Mesothelial cell of epicardium (in vitro differentiated cells): Measurements from ENCODE around the gene NRAS. TPM values are rescaled to one million over a fixed set of nuclear protein-coding genes. Genes with fewer than 3 reads are reported as not detected.

ENCODE experiments used
- DNase-seq, 2 experiments: peaks; one replicate each; pipeline ENCODE4 v3.0.0; 2021; ENCODE audit warnings: low spot score in 2 of 2; ENCODE audit not compliant: unreplicated experiment in 2 of 2
- H3K27ac Mint-ChIP-seq: 2 replicates; pipeline ENCODE4 v1.8.0; 2021; ENCODE audit warnings: mixed read lengths
- H3K27me3 Mint-ChIP-seq: 2 replicates; pipeline ENCODE4 v1.8.0; 2021; ENCODE audit warnings: low read depth, mixed read lengths
- H3K36me3 Mint-ChIP-seq: 2 replicates; pipeline ENCODE4 v1.8.0; 2021; ENCODE audit warnings: mixed read lengths
- H3K4me1 Mint-ChIP-seq: 2 replicates; pipeline ENCODE4 v1.8.0; 2021; ENCODE audit warnings: mixed read lengths
- H3K4me3 Mint-ChIP-seq: 2 replicates; pipeline ENCODE4 v1.8.0; 2021; ENCODE audit warnings: mild to moderate bottlenecking, moderate library complexity, mixed read lengths
- H3K9me3 Mint-ChIP-seq: 2 replicates; pipeline ENCODE4 v1.8.0; 2021; ENCODE audit warnings: mixed read lengths
- total RNA-seq: library from RNA; stranded (reverse); gene quantifications from 3 replicates; pipeline ENCODE4 v1.2.1, GENCODE V29; 2021
- TF ChIP-seq, protein P1 (sequence below): fragments of 200-600 bp; sonication (generic); IDR thresholded peaks from one replicate; pipeline ENCODE4 v1.5.0; 2021; ENCODE audit warnings: antibody characterized with exemption; ENCODE audit not compliant: unreplicated experiment

Gene NRAS
- total RNA-seq, 1 donor from 2014 or later, result 39.8 TPM

DNA sequence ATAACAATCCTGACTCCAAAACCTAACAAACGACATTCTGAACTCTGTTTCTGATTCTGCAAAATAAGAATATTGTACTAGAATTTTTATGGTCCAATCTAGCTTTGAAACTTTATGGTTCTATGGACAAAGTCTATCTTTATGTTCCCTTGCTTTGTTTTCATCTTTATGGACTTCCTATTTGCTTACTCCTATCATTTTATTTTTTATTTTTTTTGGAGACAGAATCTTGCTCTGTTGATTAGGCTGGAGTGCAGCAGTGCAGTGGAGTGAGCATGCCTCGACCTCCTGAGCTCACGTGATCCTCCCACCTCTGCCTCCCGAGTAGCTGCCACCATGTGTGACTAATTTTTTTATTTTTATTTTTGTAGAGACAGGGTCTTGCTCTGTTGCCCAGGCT lies 3.6 kb downstream of the NRAS start:
- DNase-seq, result no peak
- no peaks in the 10 kb centered on the region for H3K27me3 Mint-ChIP-seq
- peaks cover 16% of the 10 kb centered on the region for H3K36me3 Mint-ChIP-seq
- TF ChIP-seq, protein P1, sequence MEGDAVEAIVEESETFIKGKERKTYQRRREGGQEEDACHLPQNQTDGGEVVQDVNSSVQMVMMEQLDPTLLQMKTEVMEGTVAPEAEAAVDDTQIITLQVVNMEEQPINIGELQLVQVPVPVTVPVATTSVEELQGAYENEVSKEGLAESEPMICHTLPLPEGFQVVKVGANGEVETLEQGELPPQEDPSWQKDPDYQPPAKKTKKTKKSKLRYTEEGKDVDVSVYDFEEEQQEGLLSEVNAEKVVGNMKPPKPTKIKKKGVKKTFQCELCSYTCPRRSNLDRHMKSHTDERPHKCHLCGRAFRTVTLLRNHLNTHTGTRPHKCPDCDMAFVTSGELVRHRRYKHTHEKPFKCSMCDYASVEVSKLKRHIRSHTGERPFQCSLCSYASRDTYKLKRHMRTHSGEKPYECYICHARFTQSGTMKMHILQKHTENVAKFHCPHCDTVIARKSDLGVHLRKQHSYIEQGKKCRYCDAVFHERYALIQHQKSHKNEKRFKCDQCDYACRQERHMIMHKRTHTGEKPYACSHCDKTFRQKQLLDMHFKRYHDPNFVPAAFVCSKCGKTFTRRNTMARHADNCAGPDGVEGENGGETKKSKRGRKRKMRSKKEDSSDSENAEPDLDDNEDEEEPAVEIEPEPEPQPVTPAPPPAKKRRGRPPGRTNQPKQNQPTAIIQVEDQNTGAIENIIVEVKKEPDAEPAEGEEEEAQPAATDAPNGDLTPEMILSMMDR, result no peak
- H3K9me3 Mint-ChIP-seq, result no peaks in the 10 kb centered on the region
- no peak overlapping the region for H3K4me3 Mint-ChIP-seq
- peaks cover 18% of the 10 kb centered on the region for H3K4me1 Mint-ChIP-seq
- H3K27ac Mint-ChIP-seq, result no peak overlapping the region

DNA sequence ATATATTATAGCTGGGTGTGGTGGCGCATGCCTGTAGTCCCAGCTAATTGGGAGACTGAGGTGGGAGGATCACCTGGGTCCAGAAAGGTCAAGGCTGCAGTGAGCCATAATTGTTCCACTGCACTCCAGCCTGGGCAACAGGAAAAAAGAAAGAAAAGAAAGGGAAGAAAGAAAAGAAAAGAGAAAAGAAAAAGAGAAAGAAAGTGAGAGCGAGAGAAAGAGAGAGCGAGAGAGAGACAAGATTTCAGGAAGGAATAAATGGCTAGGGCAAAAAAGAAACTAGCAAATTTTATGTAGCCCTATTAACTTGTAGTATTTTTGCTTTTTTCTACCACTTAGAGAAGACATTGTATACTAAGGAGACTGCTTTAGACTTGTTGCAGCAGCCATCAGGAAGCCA lies 6.2 kb downstream of the NRAS start:
- no peaks in the 10 kb centered on the region for H3K9me3 Mint-ChIP-seq

DNA sequence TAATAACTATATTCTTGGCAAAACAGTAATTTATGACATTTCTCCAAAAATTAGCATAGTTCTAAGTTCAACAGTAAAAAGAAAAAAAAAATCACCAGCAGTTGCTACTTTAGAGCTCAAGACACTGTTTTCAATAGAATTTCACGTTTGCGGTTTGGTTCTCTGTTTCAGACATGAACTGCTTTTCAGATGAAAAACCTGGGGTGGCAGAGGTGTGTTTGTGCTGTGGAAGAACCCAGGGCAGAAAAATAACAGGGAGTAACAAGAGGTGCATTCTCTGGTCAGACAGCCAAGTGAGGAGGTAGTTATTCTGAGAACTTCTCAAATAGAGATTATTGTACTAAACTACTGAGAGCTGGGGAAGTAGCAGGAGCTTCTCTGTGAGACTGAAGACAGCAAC lies 9.0 kb downstream of the NRAS start:
- no peaks in the 10 kb centered on the region for H3K4me1 Mint-ChIP-seq
- H3K36me3 Mint-ChIP-seq, result peaks cover 21% of the 10 kb centered on the region
- TF ChIP-seq, protein P1, result no peak
- no peak overlapping the region for H3K27ac Mint-ChIP-seq
- no peaks in the 10 kb centered on the region for H3K9me3 Mint-ChIP-seq
- DNase-seq, result no peak
- H3K27me3 Mint-ChIP-seq, result no peaks in the 10 kb centered on the region
- no peak overlapping the region for H3K4me3 Mint-ChIP-seq

More for the DNA sequence above, 6.2 kb downstream of the NRAS start:
- Mint-ChIP-seq H3K4me1 (peaks cover 5% of the 10 kb centered on the region), H3K27me3 (no peaks in the 10 kb centered on the region), H3K36me3 (peaks cover 25% of the 10 kb centered on the region), H3K4me3 (no peak overlapping the region), H3K27ac (no peak overlapping the region)
- DNase-seq, result no peak
- TF ChIP-seq, protein P1, result no peak

DNA sequence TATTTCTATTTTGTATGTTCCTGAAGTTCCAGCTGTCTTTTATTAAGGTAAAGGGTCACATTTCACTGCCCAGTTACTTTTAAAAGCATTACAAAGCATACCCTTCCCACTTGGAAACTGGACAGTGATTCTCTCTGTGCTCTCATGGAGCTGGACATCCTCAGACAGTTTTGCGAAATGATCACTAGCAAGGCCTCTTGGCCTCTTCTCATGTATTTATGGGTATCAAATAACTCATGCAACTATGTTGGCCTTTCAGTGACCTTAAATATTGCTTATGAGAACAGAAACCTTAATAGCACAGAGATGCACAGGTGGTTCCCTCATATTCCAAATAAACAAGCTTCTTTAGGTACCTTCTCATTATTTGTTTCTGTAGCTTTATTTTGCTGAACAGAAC lies 13.3 kb downstream of the NRAS start:
- no peak overlapping the region for H3K4me3 Mint-ChIP-seq
- DNase-seq, result no peak

DNA sequence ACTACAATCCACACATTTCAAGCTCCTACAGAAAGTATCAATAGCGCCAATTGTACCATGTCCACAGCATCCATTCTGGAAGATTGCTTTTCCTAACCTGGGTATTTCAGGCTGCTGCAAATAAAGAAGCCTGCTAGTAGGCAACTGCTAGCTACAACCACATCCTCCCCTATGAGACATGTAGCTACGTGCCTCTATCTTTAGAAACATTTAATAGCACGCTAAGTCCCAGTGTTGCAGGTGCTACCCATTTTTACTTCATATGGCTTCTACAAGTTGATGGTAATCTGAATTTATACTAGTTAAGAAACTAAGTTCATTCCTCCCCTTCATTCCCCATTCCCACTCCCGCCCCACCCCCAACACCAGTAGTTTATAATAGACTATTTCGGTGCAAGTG lies 13.8 kb downstream of the NRAS start:
- H3K36me3 Mint-ChIP-seq, result peaks cover 9% of the 10 kb centered on the region
- no peak overlapping the region for H3K4me3 Mint-ChIP-seq
- no peak overlapping the region for H3K27ac Mint-ChIP-seq
- TF ChIP-seq, protein P1, result no peak
- no peaks in the 10 kb centered on the region for H3K9me3 Mint-ChIP-seq
- DNase-seq, result no peak
- H3K27me3 Mint-ChIP-seq, result peaks cover 12% of the 10 kb centered on the region
- no peaks in the 10 kb centered on the region for H3K4me1 Mint-ChIP-seq

More for the DNA sequence above, 13.3 kb downstream of the NRAS start:
- Mint-ChIP-seq H3K9me3 (no peaks in the 10 kb centered on the region), H3K27ac (no peak overlapping the region), H3K4me1 (no peaks in the 10 kb centered on the region), H3K36me3 (peaks cover 10% of the 10 kb centered on the region), H3K27me3 (peaks cover 11% of the 10 kb centered on the region)
- TF ChIP-seq, protein P1, result no peak

DNA sequence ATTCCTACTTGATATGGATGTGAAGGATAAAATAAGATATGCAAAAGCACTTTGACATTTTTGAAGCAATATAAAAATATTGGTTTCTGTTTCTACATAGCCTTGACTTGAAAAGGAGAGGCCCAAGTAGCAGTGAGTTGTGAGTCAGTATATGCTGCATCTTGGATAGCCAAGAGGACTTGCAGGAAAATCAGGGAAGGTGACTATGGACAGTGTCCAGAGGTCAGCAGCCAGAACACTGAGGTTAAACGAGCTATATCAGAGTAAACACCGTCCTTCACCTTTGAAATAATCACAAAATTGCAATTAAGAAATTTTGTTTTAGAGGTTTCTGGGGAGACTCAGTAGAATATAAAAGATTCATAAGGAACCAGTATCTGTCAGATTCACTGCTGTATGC lies 14.6 kb downstream of the NRAS start:
- TF ChIP-seq, protein P1, result no peak
- Mint-ChIP-seq H3K9me3 (no peaks in the 10 kb centered on the region), H3K36me3 (peaks cover 1% of the 10 kb centered on the region), H3K4me3 (no peak overlapping the region), H3K27me3 (peaks cover 14% of the 10 kb centered on the region), H3K4me1 (no peaks in the 10 kb centered on the region), H3K27ac (no peak overlapping the region)
- no peak for DNase-seq
